Psoas muscle (tissue), 8 donors: ENCODE measurements around the gene FGFR2. TPM values are rescaled to one million over a fixed set of nuclear protein-coding genes. Genes with fewer than 3 reads are reported as not detected.

ENCODE experiments used
- ATAC-seq, 4 donors: fragments of 200-7000 bp; cut with Tn5 transposase; one replicate each; pipeline ENCODE4 v1.9.1; 2020; ENCODE audit warnings: moderate library complexity in 3 of 4, mild to moderate bottlenecking in 2 of 4
- DNase-seq, 2 donors: peaks; one replicate each; pipeline ENCODE4 v3.0.0-alpha.2; 2020
- H3K27ac ChIP-seq: fragments of 200-600 bp; one replicate; pipeline ENCODE4 v1.8.0; 2022
- H3K27me3 ChIP-seq, 3 donors: fragments of 200-600 bp in 1 of 3; one replicate each; pipeline versions ENCODE4 v1.6.1 to v1.8.0; 2013 to 2022; ENCODE audit warnings: low read length in 2 of 3, mild to moderate bottlenecking in 2 of 3, moderate library complexity in 1 of 3; ENCODE audit not compliant: insufficient read depth in 3 of 3
- H3K36me3 ChIP-seq, 2 donors: fragments of 200-600 bp in 1 of 2; one replicate each; pipeline versions ENCODE4 v1.6.1 to v1.8.0; 2013 to 2022; ENCODE audit warnings: low read depth in 1 of 2, mild to moderate bottlenecking in 1 of 2, moderate library complexity in 1 of 2; ENCODE audit not compliant: insufficient read depth in 1 of 2
- H3K4me1 ChIP-seq: fragments of 200-600 bp; one replicate; pipeline ENCODE4 v1.8.0; 2022
- H3K4me3 ChIP-seq: fragments of 200-600 bp; one replicate; pipeline ENCODE4 v1.8.0; 2022; ENCODE audit warnings: mild to moderate bottlenecking
- H3K9me3 ChIP-seq: fragments of 200-600 bp; one replicate; pipeline ENCODE4 v1.8.0; 2022
- WGBS, 3 donors: extraction: QIAGEN DNeasy Blood & Tissue Kit; methylation state at CpG; one replicate each; pipeline versions ENCODE4 v1.1.6 to v1.1.7; 2013; 5-methylcytosine and 5-hydroxymethylcytosine counted together
- intact Hi-C, 2 donors: fragments of 100-400 bp; cut with DNase I; formaldehyde crosslinking; loops; one replicate each; pipeline versions ENCODE4 v1.11.0 to v1.14.2; 2022
- polyA plus RNA-seq, 3 donors: library from polyadenylated mRNA; stranded (reverse); fragments of 200-250 nt; gene quantifications; one replicate each; pipeline ENCODE4 v1.2.3, GENCODE V29; 2013
- total RNA-seq, 4 donors: library from RNA; stranded (reverse); fragmentation: NEBNext Ultra II Directional in 2 of 4; extraction: Animal tissue kit (Norgen Biotek cat#: 25700) in 2 of 4; gene quantifications; one replicate each; pipeline versions ENCODE4 v1.2.1 to v1.2.4, GENCODE V29; 2021 to 2023
- TF ChIP-seq, protein P1 (sequence below): fragments of 200-600 bp; IDR thresholded peaks from one replicate; pipeline ENCODE4 v1.8.0; 2022; ENCODE audit warnings: antibody characterized with exemption
- donor health status: healthy with polysubstance abuse.
- donor health status: DM: no; HTN: no; CAD: no; lungs with moderate emphysema.
- donor health status: Bipolar disorder and iron deficiency.
- donor health status: healthy.
- donor health status: DM: yes; HTN: yes; CAD: no.
- donor health status: DM: no; HTN: no; CAD: no.
- donor health status: DM: no; HTN: no; CAD: no.
- donor health status: DM: yes; HTN: yes; CAD: no.

Gene FGFR2
- total and polyA plus RNA-seq, 7 donors = 0.08 to 0.50 (median 0.20) TPM; not detected in 2

DNA sequence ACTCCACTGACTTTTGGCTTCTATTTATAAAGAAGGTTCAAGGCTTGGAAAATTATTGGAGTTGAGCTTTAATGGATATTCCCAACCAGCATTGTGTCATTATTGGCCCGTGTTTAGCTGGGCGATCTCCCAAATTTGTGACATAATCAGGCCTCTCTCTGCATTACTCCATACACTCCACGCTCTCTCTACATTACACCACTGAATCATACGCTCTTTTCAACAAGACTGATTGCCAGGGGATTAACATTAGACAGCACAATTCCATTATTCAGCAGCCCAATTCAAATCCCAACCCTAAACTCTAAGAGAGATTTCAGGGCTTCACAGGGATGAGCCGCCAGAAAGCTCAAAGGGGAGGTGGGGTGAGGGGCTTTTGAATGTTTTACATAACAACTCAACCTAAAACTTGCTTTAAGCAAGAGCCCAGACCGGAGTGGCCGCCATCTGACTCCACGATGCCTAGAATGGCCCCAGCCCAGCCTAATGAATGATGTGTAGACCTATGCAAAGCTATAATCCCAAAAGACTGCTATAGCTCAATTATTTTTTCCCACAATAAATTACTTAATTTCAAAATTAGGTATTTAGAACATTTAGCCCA is 61.8 kb downstream of the FGFR2 start:
- ATAC-seq (no peak), DNase-seq (no peak)
- intact Hi-C loops = no loop called here
- TF ChIP-seq, protein P1, sequence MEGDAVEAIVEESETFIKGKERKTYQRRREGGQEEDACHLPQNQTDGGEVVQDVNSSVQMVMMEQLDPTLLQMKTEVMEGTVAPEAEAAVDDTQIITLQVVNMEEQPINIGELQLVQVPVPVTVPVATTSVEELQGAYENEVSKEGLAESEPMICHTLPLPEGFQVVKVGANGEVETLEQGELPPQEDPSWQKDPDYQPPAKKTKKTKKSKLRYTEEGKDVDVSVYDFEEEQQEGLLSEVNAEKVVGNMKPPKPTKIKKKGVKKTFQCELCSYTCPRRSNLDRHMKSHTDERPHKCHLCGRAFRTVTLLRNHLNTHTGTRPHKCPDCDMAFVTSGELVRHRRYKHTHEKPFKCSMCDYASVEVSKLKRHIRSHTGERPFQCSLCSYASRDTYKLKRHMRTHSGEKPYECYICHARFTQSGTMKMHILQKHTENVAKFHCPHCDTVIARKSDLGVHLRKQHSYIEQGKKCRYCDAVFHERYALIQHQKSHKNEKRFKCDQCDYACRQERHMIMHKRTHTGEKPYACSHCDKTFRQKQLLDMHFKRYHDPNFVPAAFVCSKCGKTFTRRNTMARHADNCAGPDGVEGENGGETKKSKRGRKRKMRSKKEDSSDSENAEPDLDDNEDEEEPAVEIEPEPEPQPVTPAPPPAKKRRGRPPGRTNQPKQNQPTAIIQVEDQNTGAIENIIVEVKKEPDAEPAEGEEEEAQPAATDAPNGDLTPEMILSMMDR = no peak
- H3K27me3 ChIP-seq = peaks cover 0 to 11% (median 2%) of the 10 kb centered on the region in 3 donors
- no peaks in the 10 kb centered on the region for H3K9me3 ChIP-seq
- no peak overlapping the region for H3K27ac ChIP-seq
- H3K4me1 ChIP-seq = no peaks in the 10 kb centered on the region
- no peaks in the 10 kb centered on the region for H3K36me3 ChIP-seq
- H3K4me3 ChIP-seq = no peak overlapping the region
- 52 to 60% (median 57%) methylated on average over 8 of the region's 8 CpGs for WGBS, 3 donors

GRCh38 chr10:121535381-121535780 is 62.9 kb downstream of the FGFR2 start:
- Histone ChIP-seq H3K36me3 (no peaks in the 10 kb centered on the region), H3K27me3 (peaks cover 0 to 12% (median 2%) of the 10 kb centered on the region in 3 donors), H3K4me1 (no peaks in the 10 kb centered on the region), H3K4me3 (no peak overlapping the region), H3K9me3 (no peaks in the 10 kb centered on the region), H3K27ac (no peak overlapping the region)
- ATAC-seq = no peak
- no peak for DNase-seq
- 87 to 88% (median 87%) methylated on average over 8 of the region's 8 CpGs for WGBS, 3 donors
- TF ChIP-seq, protein P1 = no peak
- intact Hi-C loops = no loop called here

DNA sequence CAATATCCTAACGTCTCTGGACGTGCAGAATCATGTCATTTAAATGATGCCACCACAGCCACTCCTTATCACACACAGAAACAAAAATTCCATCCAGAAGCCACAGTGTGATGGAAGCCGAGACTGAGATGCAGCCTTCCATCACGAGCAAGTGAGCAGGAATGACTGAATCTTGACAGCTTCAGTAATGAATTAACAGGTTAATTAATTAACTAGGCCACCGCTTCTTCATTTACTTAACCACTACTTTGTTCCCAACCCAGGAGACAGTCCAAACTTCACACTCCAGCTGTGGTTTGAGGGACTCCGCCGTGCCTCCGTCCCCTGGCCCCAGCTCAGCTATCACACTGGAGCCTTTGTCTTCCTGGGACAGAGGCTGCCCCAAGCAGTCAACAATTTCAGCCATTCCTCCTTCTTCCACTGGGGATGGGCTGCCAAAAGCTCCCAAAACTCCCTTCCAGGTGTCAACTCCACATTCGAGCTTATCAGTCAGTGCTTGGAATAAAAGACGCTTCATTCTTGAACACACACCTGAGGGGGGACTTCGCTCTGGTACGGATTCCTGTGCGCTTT is 65.9 kb downstream of the FGFR2 start:
- WGBS, 3 donors = 62 to 77% (median 63%) methylated on average over 13 of the region's 13 CpGs
- no peaks in the 10 kb centered on the region for H3K36me3 ChIP-seq
- no peaks in the 10 kb centered on the region for H3K4me1 ChIP-seq
- DNase-seq (no peak), ATAC-seq (no peak)
- peaks cover 0 to 12% (median 2%) of the 10 kb centered on the region in 3 donors for H3K27me3 ChIP-seq
- no peaks in the 10 kb centered on the region for H3K9me3 ChIP-seq
- TF ChIP-seq, protein P1 = no peak
- intact Hi-C loops = loop anchor here in 1 of 2 donors (5.0 kb wide), 1 partner anchor 735 kb away; no protein-coding TSS in a partner anchor
- no peak overlapping the region for H3K4me3 ChIP-seq
- H3K27ac ChIP-seq = no peak overlapping the region

DNA sequence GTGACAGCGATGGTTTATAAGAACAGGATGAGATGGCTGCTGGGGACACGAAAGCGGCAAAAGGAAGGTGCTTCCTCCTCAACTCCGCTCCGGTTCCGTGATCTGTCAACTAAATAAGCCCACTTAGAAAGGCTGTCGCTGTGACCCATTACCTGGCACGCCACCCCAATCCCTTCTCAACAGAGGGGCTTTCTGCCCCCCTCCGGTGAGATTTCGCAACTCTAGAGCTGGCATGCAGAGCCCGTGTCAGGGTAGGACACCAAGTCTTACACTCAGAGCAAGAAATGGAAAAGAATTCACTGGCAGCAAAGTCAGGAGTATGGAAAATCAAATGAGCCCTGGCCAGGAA is 66.4 kb downstream of the FGFR2 start:
- Histone ChIP-seq H3K4me1 (no peaks in the 10 kb centered on the region), H3K36me3 (no peaks in the 10 kb centered on the region), H3K27me3 (peaks cover 0 to 12% (median 2%) of the 10 kb centered on the region in 3 donors), H3K9me3 (no peaks in the 10 kb centered on the region), H3K4me3 (no peak overlapping the region), H3K27ac (no peak overlapping the region)
- 63 to 84% (median 66%) methylated on average over 11 of the region's 11 CpGs for whole genome bisulfite sequencing, 3 donors
- ATAC-seq (no peak), DNase-seq (no peak)
- TF ChIP-seq, protein P1 = no peak
- intact Hi-C loops = loop anchor here in 1 of 2 donors (5.0 kb wide), 1 partner anchor 735 kb away; no protein-coding TSS in a partner anchor
